HCT116 (cell line): Measurements from ENCODE around the gene IL9. TPM values are rescaled to one million over a fixed set of nuclear protein-coding genes. Genes with fewer than 3 reads are reported as not detected.

Source experiments
- ATAC-seq: fragments of 200-7000 bp; cut with Tn5 transposase; 2 replicates; pipeline ENCODE4 v1.9.1; 2020; ENCODE audit warnings: mild to moderate bottlenecking, moderate library complexity
- BruUV-seq: library from RNA; stranded (reverse); fragments of 400-500 nt; replicated peaks from 2 replicates; lab custom pipeline; 2021; lab: Mats Ljungman, UMichigan
- CTCF ChIA-PET: fragments of 300-600 bp; sonication (Branson Sonifier 250); formaldehyde crosslinking; loops from one replicate; lab custom pipeline; 2021; ENCODE audit warnings: antibody characterized with exemption; lab: Charles Lee
- POLR2A ChIA-PET: fragments of 300-600, 350-600 bp; sonication (Branson Sonifier 250); formaldehyde crosslinking; loops from one replicate; lab custom pipeline; 2021; ENCODE audit warnings: antibody characterized with exemption; lab: Charles Lee
- RAD21 ChIA-PET, 2 experiments: fragments of 300-600 bp; sonication (Branson Sonifier 250); formaldehyde crosslinking; loops; one replicate each; lab custom pipeline; 2023; ENCODE audit warnings: low total read pairs in 2 of 2; ENCODE audit not compliant: uncharacterized antibody in 2 of 2, unreplicated experiment in 2 of 2, low non-redundant PET in 1 of 2; lab: Charles Lee
- DNase-seq: peaks from one replicate; pipeline ENCODE4 v3.0.0-alpha.2; 2010; ENCODE audit warnings: low read depth, low spot score
- H2AFZ ChIP-seq: fragments of 200-600 bp; shearing (Covaris generic), sonication (generic); 2 replicates; pipeline ENCODE4 v1.6.1; 2017; ENCODE audit warnings: low read depth, mixed run types, mixed read lengths, antibody characterized with exemption, low read length; ENCODE audit not compliant: poor library complexity, severe bottlenecking
- H3K27ac ChIP-seq: 2 replicates; pipeline ENCODE4 v1.5.1; 2012; ENCODE audit warnings: low read depth, low read length
- H3K27me3 ChIP-seq: fragments of 200-600 bp; sonication (generic); 2 replicates; pipeline ENCODE4 v1.6.1; 2016; ENCODE audit warnings: mixed run types, low read length, mixed read lengths; ENCODE audit not compliant: insufficient read depth
- H3K36me3 ChIP-seq, 2 experiments: fragments of 200-500 bp in 1 of 2; fragments of 200-600 bp in 1 of 2; sonication (Bioruptor generic) in 1 of 2; sonication (generic) in 1 of 2; 2 replicates each; pipeline versions ENCODE4 v1.5.1 to v1.6.1; 2014 to 2016; ENCODE audit warnings: low read length in 2 of 2, inconsistent platforms in 1 of 2, mixed read lengths in 1 of 2, mixed run types in 1 of 2; ENCODE audit not compliant: insufficient read depth in 2 of 2, control insufficient read depth in 1 of 2
- H3K4me1 ChIP-seq, 2 experiments: fragments of 200-600 bp in 1 of 2; sonication (generic) in 1 of 2; 2 replicates each; pipeline versions ENCODE4 v1.5.1 to v1.6.1; 2012 to 2017; ENCODE audit warnings: low read length in 2 of 2, inconsistent platforms in 1 of 2, mild to moderate bottlenecking in 1 of 2, mixed read lengths in 1 of 2, mixed run types in 1 of 2, moderate library complexity in 1 of 2; ENCODE audit not compliant: insufficient read depth in 2 of 2, control insufficient read depth in 1 of 2
- H3K4me2 ChIP-seq: fragments of 200-600 bp; sonication (generic); 2 replicates; pipeline ENCODE4 v1.6.1; 2017; ENCODE audit warnings: mixed run types, low read length, mixed read lengths
- H3K4me3 ChIP-seq, 2 experiments: fragments of 200-600 bp in 1 of 2; sonication (generic) in 1 of 2; replicated peaks in 1 of 2; 2 replicates each; pipeline ENCODE4 v1.5.1; 2011 to 2016; ENCODE audit warnings: low read length in 2 of 2, control low read depth in 1 of 2, low read depth in 1 of 2, mild to moderate bottlenecking in 1 of 2, mixed read lengths in 1 of 2, mixed run types in 1 of 2
- H3K79me2 ChIP-seq: fragments of 200-600 bp; sonication (generic); 2 replicates; pipeline ENCODE4 v1.6.1; 2017; ENCODE audit warnings: mild to moderate bottlenecking, mixed run types, low read length, moderate library complexity, mixed read lengths; ENCODE audit not compliant: insufficient read depth
- H3K9ac ChIP-seq: fragments of 200-600 bp; sonication (generic); 2 replicates; pipeline ENCODE4 v1.6.1; 2016; ENCODE audit warnings: low read length, mixed read lengths
- H3K9me2 ChIP-seq: fragments of 200-600 bp; sonication (generic), shearing (Covaris generic); 2 replicates; pipeline ENCODE4 v1.6.1; 2017; ENCODE audit warnings: mixed run types, mild to moderate bottlenecking, moderate library complexity; ENCODE audit not compliant: insufficient read depth
- H3K9me3 ChIP-seq, 2 experiments: fragments of 200-500 bp in 1 of 2; fragments of 200-600 bp in 1 of 2; sonication (Bioruptor generic) in 1 of 2; sonication (generic) in 1 of 2; 2 replicates each; pipeline ENCODE4 v1.6.1; 2014 to 2017; ENCODE audit warnings: low read length in 2 of 2, mixed read lengths in 2 of 2, inconsistent platforms in 1 of 2, low read depth in 1 of 2, mild to moderate bottlenecking in 1 of 2, mixed run types in 1 of 2, moderate library complexity in 1 of 2; ENCODE audit not compliant: control insufficient read depth in 1 of 2, insufficient read depth in 1 of 2
- H4K20me1 ChIP-seq: fragments of 200-600 bp; sonication (generic), shearing (Covaris generic); 2 replicates; pipeline ENCODE4 v1.6.1; 2017; ENCODE audit warnings: mixed run types, mild to moderate bottlenecking, moderate library complexity; ENCODE audit not compliant: insufficient read depth
- ATF3 ChIP-seq: IDR thresholded peaks from 2 replicates; pipeline ENCODE4 v1.6.1; 2012
- CEBPB ChIP-seq: IDR thresholded peaks from 2 replicates; pipeline ENCODE4 v1.6.1; 2012; ENCODE audit warnings: low read depth
- CTCF ChIP-seq, 3 experiments: fragments of 200-600 bp in 1 of 3; sonication (generic) in 1 of 3; IDR thresholded peaks in 2 of 3; conservative IDR thresholded peaks in 1 of 3; 2 replicates each; pipeline ENCODE4 v1.5.1; 2012 to 2017; ENCODE audit warnings: low read depth in 2 of 3, low read length in 2 of 3, antibody characterized with exemption in 1 of 3, borderline replicate concordance in 1 of 3, control low read depth in 1 of 3, mild to moderate bottlenecking in 1 of 3, mixed read lengths in 1 of 3, mixed run types in 1 of 3, moderate library complexity in 1 of 3; ENCODE audit not compliant: insufficient read depth in 1 of 3
- EGR1 ChIP-seq: IDR thresholded peaks from 2 replicates; pipeline ENCODE4 v1.6.1; 2012; ENCODE audit warnings: low read depth
- EZH2 ChIP-seq: fragments of 200-600 bp; sonication (generic); IDR thresholded peaks from 2 replicates; pipeline ENCODE4 v1.6.1; 2017; ENCODE audit warnings: antibody characterized with exemption, mixed run types
- POLR2A ChIP-seq: IDR thresholded peaks from 2 replicates; pipeline ENCODE4 v1.7.0; 2011; ENCODE audit warnings: borderline replicate concordance; ENCODE audit not compliant: insufficient read depth, insufficient read length; ENCODE audit errors: extremely low read depth
- RAD21 ChIP-seq: IDR thresholded peaks from 2 replicates; pipeline ENCODE4 v1.6.1; 2012; ENCODE audit warnings: low read depth, mild to moderate bottlenecking
- SRF ChIP-seq: IDR thresholded peaks from 2 replicates; pipeline ENCODE4 v1.6.1; 2012; ENCODE audit warnings: low read depth
- TCF7L2 ChIP-seq: IDR thresholded peaks from 2 replicates; pipeline ENCODE4 v1.7.0; 2011; ENCODE audit warnings: borderline replicate concordance, inconsistent platforms; ENCODE audit not compliant: insufficient read depth, insufficient read length; ENCODE audit errors: extremely low read depth
- ZBTB33 ChIP-seq: IDR thresholded peaks from 2 replicates; pipeline ENCODE4 v1.6.1; 2011; ENCODE audit warnings: mild to moderate bottlenecking, low read length, moderate library complexity; ENCODE audit not compliant: insufficient replicate concordance; ENCODE audit errors: extremely low read depth
- ZNF274 ChIP-seq: fragments of 200-500 bp; sonication (Bioruptor generic); IDR thresholded peaks from 2 replicates; pipeline ENCODE4 v1.6.1; 2014; ENCODE audit warnings: mild to moderate bottlenecking, low read depth, low read length, inconsistent platforms
- intact Hi-C: fragments of 100-400 bp; cut with micrococcal nuclease; formaldehyde crosslinking; loops from 2 replicates; pipeline ENCODE4 v1.10.0; 2022
- total RNA-seq: library from RNA; stranded (reverse); gene quantifications from one replicate; pipeline ENCODE4 v1.2.1, GENCODE V29; 2021; ENCODE audit not compliant: unreplicated experiment

Gene IL9
- total RNA-seq, 1 experiment from 2014 or later: not detected

GRCh38 chr5:135883441-135883840, 12.2 kb downstream of the IL9 start:
- no peaks in the 10 kb centered on the region for H3K36me3 ChIP-seq
- DNase-seq: no peak
- no peak overlapping the region for H3K4me2 ChIP-seq
- H3K27ac ChIP-seq: no peak overlapping the region
- no peaks in the 10 kb centered on the region for H4K20me1 ChIP-seq
- BruUV-seq: no TSS peak
- H3K9ac ChIP-seq: no peak overlapping the region
- no peaks in the 10 kb centered on the region for H3K9me2 ChIP-seq
- H3K4me1 ChIP-seq: peaks cover 21 to 29% of the 10 kb centered on the region in 2 experiments; a peak in 3 of 4 replicates
- no peak overlapping the region for H2AFZ ChIP-seq
- H3K27me3 ChIP-seq: no peaks in the 10 kb centered on the region; the same call in 1 of the 2 replicates
- no peak overlapping the region for H3K4me3 ChIP-seq
- RAD21 ChIA-PET: no interaction called here
- H3K9me3 ChIP-seq: no peaks in the 10 kb centered on the region
- CTCF ChIA-PET: interaction anchor here (0.7 to 1.3 kb wide), 2 partner anchors 317 to 322 kb away, joined by 4 to 5 read pairs; no protein-coding TSS in a partner anchor
- H3K79me2 ChIP-seq: no peaks in the 10 kb centered on the region
- peak; percentile 16; the same call in 1 of the 2 replicates for ATAC-seq
- intact Hi-C loops: loop anchor here (5.0 kb wide), 1 partner anchor 321 kb away; no protein-coding TSS in a partner anchor
- POLR2A ChIA-PET: no interaction called here
- TF ChIP-seq EGR1 (no peak), CEBPB (no peak), CTCF (IDR thresholded peaks at IDR 0.05 in 2 of 3, conservative IDR thresholded peaks at IDR 0.05 in 1 of 3; ENCODE audit: borderline replicate concordance in 1 of 3, insufficient read depth in 1 of 3, low read depth in 2 of 3, low read length in 2 of 3) (peak; percentile 21 to 59 (median 57); a peak in 4 of 6 replicates), RAD21 (peak; percentile 25; the same call in 1 of the 2 replicates), TCF7L2 (no peak), SRF (no peak)

- Histone ChIP-seq H3K27me3 (no peaks in the 10 kb centered on the region; the same call in 1 of the 2 replicates), H2AFZ (no peak overlapping the region), H3K36me3 (no peaks in the 10 kb centered on the region), H3K4me3 (no peak overlapping the region), H3K9ac (no peak overlapping the region), H3K79me2 (no peaks in the 10 kb centered on the region), H3K27ac (no peak overlapping the region), H3K4me2 (no peak overlapping the region), H3K9me3 (no peaks in the 10 kb centered on the region), H4K20me1 (no peaks in the 10 kb centered on the region), H3K4me1 (peaks cover 18 to 25% of the 10 kb centered on the region in 2 experiments; a peak in 3 of 4 replicates), H3K9me2 (no peaks in the 10 kb centered on the region)
- intact Hi-C loops: loop anchor here (5.0 kb wide), 1 partner anchor 321 kb away; no protein-coding TSS in a partner anchor
- DNase-seq: no peak
- ChIA-PET POLR2A (no interaction called here), RAD21 (no interaction called here), CTCF (interaction anchor here (0.7 to 1.3 kb wide), 3 partner anchors 172 to 322 kb away, joined by 4 to 5 read pairs (median 5); no protein-coding TSS in a partner anchor)
- BruUV-seq: no TSS peak
- no peak for ATAC-seq
- no peak for TF ChIP-seq ATF3
- TF ChIP-seq ZBTB33: no peak
- no peak for TF ChIP-seq RAD21
- no peak for TF ChIP-seq ZNF274
- TF ChIP-seq POLR2A: no peak
- TF ChIP-seq EZH2: no peak
Observed at GRCh38 chr5:135883026-135883425, 12.6 kb downstream of the IL9 start.
